ENCODE measurements around the gene XPR1. TPM values are rescaled to one million over a fixed set of nuclear protein-coding genes. Genes with fewer than 3 reads are reported as not detected.

The XPR1 gene
- 18.9 to 35.7 TPM (median 26.7 TPM) in 5 replicates for total RNA-seq (2022; extraction: Qiagen RNA extraction)

GRCh38 chr1:180631766-180632325 lies at the start of gene XPR1:
Gene XPR1, plus strand, starts transcription at chr1:180632022. Its CDS starts 180 bp downstream, at chr1:180632202.

DNA sequence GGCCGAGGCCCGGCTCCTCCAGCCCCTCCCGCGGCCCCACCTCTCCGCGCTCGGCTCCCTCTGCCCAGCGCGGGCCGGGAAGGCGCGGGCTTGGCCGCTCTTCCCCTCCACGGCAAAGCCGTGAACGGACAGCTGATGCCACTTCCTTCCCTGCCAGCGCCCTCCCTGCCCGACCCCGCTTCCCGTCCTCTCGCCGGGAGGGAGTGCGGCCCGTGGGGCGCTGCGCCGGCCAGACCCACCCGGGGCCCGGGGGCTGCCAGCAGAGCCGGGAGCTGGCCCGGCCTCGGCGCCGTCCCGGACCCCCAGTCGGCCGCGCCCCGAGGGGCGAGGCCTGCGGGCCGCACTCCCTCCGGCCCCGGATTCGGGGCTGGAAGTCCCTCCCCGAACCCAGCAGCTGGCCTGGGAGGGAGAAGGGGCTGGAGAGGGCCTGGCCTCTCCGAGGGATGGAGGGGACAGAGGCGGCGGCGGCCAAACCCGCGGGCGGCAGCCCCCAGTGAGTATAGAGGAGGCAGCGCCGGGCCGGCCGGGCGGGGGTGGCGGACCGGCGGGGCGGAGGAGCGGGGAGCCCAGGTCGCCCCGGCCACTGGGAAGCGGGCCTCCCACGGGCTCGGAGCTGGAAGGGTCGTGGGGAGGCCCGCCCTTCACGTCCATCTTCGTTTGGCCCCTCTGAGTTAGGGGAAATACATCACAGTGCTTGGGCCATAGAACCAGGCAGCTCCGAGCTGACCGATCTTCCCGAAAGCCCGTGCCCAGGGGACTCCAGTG lies 281.2 kb downstream of the XPR1 start, which contains the start of gene KIAA1614:
Gene KIAA1614 (plus strand): TSS at position 97 of the 765 bp plus-strand sequence. CDS start 347 bp downstream, at position 444.

Other genes starting within 250 kb of the XPR1 start
- 52.9 to 56.8 TPM (median 54.9 TPM) in 5 replicates for gene ACBD6, start 129.4 kb upstream of the XPR1 start, total RNA-seq (2022; extraction: Qiagen RNA extraction)
- gene OVAAL, start 73.1 kb upstream of the XPR1 start, total RNA-seq (2022; extraction: Qiagen RNA extraction) = 0.08 to 0.17 TPM (median 0.14 TPM) in 4 of 5 replicates, not detected in the other